GM12878 (cell line): ENCODE data around the gene ANKRD44. TPM values are rescaled to one million over a fixed set of nuclear protein-coding genes. Genes with fewer than 3 reads are reported as not detected.
A peak's percentile ranks its signal among the peaks of the same experiment; 100 is the strongest.

ENCODE experiments used
- ATAC-seq: fragments of 200-7000 bp; cut with Tn5 transposase; 3 replicates; pipeline ENCODE4 v1.9.1; 2020; ENCODE audit warnings: mild to moderate bottlenecking, moderate library complexity
- BruUV-seq: library from RNA; stranded (reverse); fragments of 400-500 nt; replicated peaks from 2 replicates; lab custom pipeline; 2021; lab: Mats Ljungman, UMichigan
- CTCF ChIA-PET: fragments of 300-600 bp; sonication (Branson Sonifier 250); formaldehyde crosslinking; extraction: SDS; loops from one replicate; lab custom pipeline; 2021; ENCODE audit warnings: inconsistent platforms; lab: Yijun Ruan, JAX
- POLR2A ChIA-PET: fragments of 350-600 bp; formaldehyde crosslinking; extraction: SDS; loops from one replicate; lab custom pipeline; 2021; ENCODE audit warnings: inconsistent platforms; lab: Charles Lee
- RAD21 ChIA-PET: fragments of 300-600 bp; sonication (Branson Sonifier 250); formaldehyde crosslinking; loops from one replicate; lab custom pipeline; 2023; ENCODE audit warnings: antibody characterized with exemption; ENCODE audit not compliant: unreplicated experiment; lab: Charles Lee
- SMC1A ChIA-PET: fragments of 300-600 bp; sonication (Branson Sonifier 250); formaldehyde crosslinking; loops from one replicate; lab custom pipeline; 2023; ENCODE audit not compliant: unreplicated experiment, uncharacterized antibody; lab: Charles Lee
- DNase-seq: peaks from one replicate; pipeline ENCODE4 v3.0.0-alpha.2; 2011; ENCODE audit warnings: low read depth, low spot score
- FAIRE-seq: peaks from 3 replicates; lab custom pipeline; 2011; peaks lifted over from hg19 to GRCh38; lab: Jason Lieb, UNC
- H2AFZ ChIP-seq: 2 replicates; pipeline ENCODE4 v1.6.0; 2011; ENCODE audit warnings: low read depth, low read length, control low read depth; ENCODE audit not compliant: control insufficient read depth
- H3K27ac ChIP-seq: 2 replicates; pipeline ENCODE4 v1.5.1; 2011; ENCODE audit warnings: control low read depth; ENCODE audit not compliant: control insufficient read depth, insufficient read depth
- H3K27me3 ChIP-seq, 2 experiments: replicated peaks in 1 of 2; 2 replicates each; pipeline versions ENCODE4 v1.6.0 to v1.6.1; 2011; ENCODE audit warnings: low read length in 1 of 2; ENCODE audit not compliant: control insufficient read depth in 2 of 2, insufficient read depth in 2 of 2
- H3K36me3 ChIP-seq, 2 experiments: 2 replicates each; pipeline ENCODE4 v1.5.1; 2011; ENCODE audit warnings: low read length in 1 of 2; ENCODE audit not compliant: control insufficient read depth in 2 of 2, insufficient read depth in 2 of 2
- H3K4me1 ChIP-seq: 2 replicates; pipeline ENCODE4 v1.6.1; 2011; ENCODE audit warnings: mild to moderate bottlenecking, low read length, moderate library complexity, mixed read lengths; ENCODE audit not compliant: control insufficient read depth, insufficient read depth
- H3K4me2 ChIP-seq: 2 replicates; pipeline ENCODE4 v1.6.0; 2011; ENCODE audit warnings: control low read depth; ENCODE audit not compliant: control insufficient read depth, insufficient read depth
- H3K4me3 ChIP-seq: fragments of 200-600 bp; sonication (generic); 2 replicates; pipeline ENCODE4 v1.5.1; 2016
- H3K79me2 ChIP-seq: 2 replicates; pipeline ENCODE4 v1.6.0; 2011; ENCODE audit warnings: low read length; ENCODE audit not compliant: control insufficient read depth, insufficient read depth
- H3K9ac ChIP-seq: 2 replicates; pipeline ENCODE4 v1.8.0; 2011; ENCODE audit warnings: low read length, control low read depth, mixed read lengths; ENCODE audit not compliant: control insufficient read depth, insufficient read depth
- H3K9me3 ChIP-seq: replicated peaks from 3 replicates; pipeline ENCODE4 v1.5.1; 2011; ENCODE audit warnings: mild to moderate bottlenecking, low read length; ENCODE audit not compliant: control insufficient read depth, insufficient read depth
- H4K20me1 ChIP-seq: 2 replicates; pipeline ENCODE4 v1.6.0; 2011; ENCODE audit not compliant: control insufficient read depth, insufficient read depth
- CTCF ChIP-seq, 3 experiments: IDR thresholded peaks in 2 of 3; conservative IDR thresholded peaks in 1 of 3; 2 replicates each; pipeline ENCODE4 v1.5.1; 2011; ENCODE audit warnings: low read depth in 3 of 3, low read length in 3 of 3, mild to moderate bottlenecking in 3 of 3, control low read depth in 2 of 3, moderate library complexity in 2 of 3, inconsistent platforms in 1 of 3, mixed read lengths in 1 of 3; ENCODE audit not compliant: control insufficient read depth in 2 of 3, insufficient read depth in 1 of 3; ENCODE audit errors: extremely low read depth in 1 of 3
- GABPA ChIP-seq: IDR thresholded peaks from 2 replicates; pipeline ENCODE4 v1.6.1; 2014; ENCODE audit warnings: antibody characterized with exemption, low read depth, mild to moderate bottlenecking, inconsistent platforms
- KLF5 ChIP-seq: fragments of 450-650 bp; IDR thresholded peaks from 2 replicates; pipeline ENCODE4 v1.6.1; 2014; ENCODE audit warnings: mild to moderate bottlenecking; ENCODE audit not compliant: partially characterized antibody
- PAX5 ChIP-seq: IDR thresholded peaks from 2 replicates; pipeline ENCODE4 v1.6.1; 2011; ENCODE audit warnings: low read depth, low read length, borderline replicate concordance
- RAD21 ChIP-seq: IDR thresholded peaks from 2 replicates; pipeline ENCODE4 v1.6.1; 2011; ENCODE audit warnings: mild to moderate bottlenecking, low read depth, low read length, moderate library complexity; ENCODE audit not compliant: insufficient read depth
- ZBTB40 ChIP-seq: fragments of 450-650 bp; IDR thresholded peaks from 2 replicates; pipeline ENCODE4 v1.6.1; 2016; ENCODE audit warnings: mild to moderate bottlenecking, moderate library complexity, borderline replicate concordance
- ZNF274 ChIP-seq: IDR thresholded peaks from one replicate; pipeline ENCODE4 v1.8.0; 2011; ENCODE audit not compliant: insufficient read length, insufficient read depth
- WGBS: methylation state at CpG from one replicate; pipeline ENCODE4 v1.1.6; 2016; ENCODE audit warnings: low lambda C conversion rate; ENCODE audit not compliant: insufficient replicate concordance, insufficient coverage; ENCODE audit errors: missing lambda C conversion rate; 5-methylcytosine and 5-hydroxymethylcytosine counted together
- in situ Hi-C: fragments of 300-500 bp; cut with MboI; formaldehyde crosslinking; loops from 9 replicates; pipeline ENCODE4 v1.14.3; 2018; ENCODE audit warnings: mixed read lengths
- intact Hi-C: fragments of 100-400 bp; cut with micrococcal nuclease; formaldehyde crosslinking; loops from one replicate; pipeline ENCODE4 v1.14.2; 2022; ENCODE audit not compliant: unreplicated experiment
- polyA plus RNA-seq, 11 experiments: library from polyadenylated mRNA; depleted of rRNA in 4 of 11; unstranded in 6 of 11; stranded (reverse) in 5 of 11; fragments of >200 nt; fragmentation: Nextera tagmentation in 4 of 11; fragmentation: Illumina TruSeq in 1 of 11; extraction: Ambion mirVana in 4 of 11; extraction: Trizol in 1 of 11; gene quantifications; 1 replicate in 1 of 11; 2 replicates in 10 of 11; pipeline versions ENCODE4 v1.2.1 to v1.2.3, GENCODE V29; 2011 to 2016; ENCODE audit warnings: inconsistent platforms in 2 of 11, missing spikeins in 2 of 11, low read depth in 1 of 11
- total RNA-seq, 4 experiments: library from RNA; depleted of rRNA in 3 of 4; stranded (reverse); fragments of >200 nt in 3 of 4; fragmentation: Illumina TruSeq in 1 of 4; extraction: Trizol in 1 of 4; gene quantifications; 2 replicates each; pipeline versions ENCODE4 v1.2.1 to v1.2.3, GENCODE V29; 2013 to 2021

ANKRD44 gene
- total and polyA plus RNA-seq, 10 of the 15 experiments (the other 5 are each of a cell fraction or from before 2014, with no cell fraction given), result 19.1 to 99.1 (median 59.6) TPM

- CTCF ChIA-PET, result interaction anchor here (0.6 to 2.2 kb wide), 13 partner anchors 11 to 304 kb away, joined by 3 to 10 read pairs (median 4); no protein-coding TSS in a partner anchor
- Histone ChIP-seq H2AFZ (no peak overlapping the region), H3K36me3 (peaks cover 5 to 17% of the 10 kb centered on the region in 2 experiments), H3K4me2 (no peak overlapping the region), H3K4me1 (peaks cover 3% of the 10 kb centered on the region; the same call in 1 of the 2 replicates), H3K9ac (no peak overlapping the region), H3K9me3 (no peaks in the 10 kb centered on the region; the same call in 2 of the 3 replicates), H3K27ac (no peak overlapping the region), H3K27me3 (no peaks in the 10 kb centered on the region), H4K20me1 (no peaks in the 10 kb centered on the region), H3K4me3 (no peak overlapping the region), H3K79me2 (no peaks in the 10 kb centered on the region)
- SMC1A ChIA-PET, result interaction anchor here (1.3 to 1.8 kb wide), 2 partner anchors 9 to 92 kb away, joined by 4 to 8 read pairs; no protein-coding TSS in a partner anchor
- BruUV-seq, result no TSS peak
- FAIRE-seq (peak; percentile 31), ATAC-seq (peak; percentile 44; the same call in 2 of the 3 replicates), DNase-seq (no peak)
- intact Hi-C loops (no loop called here), in situ Hi-C loops (no loop called here)
- POLR2A ChIA-PET, result no interaction called here
- WGBS, result 93% methylated on average over 7 of the region's 7 CpGs
- RAD21 ChIA-PET, result interaction anchor here (1.2 to 1.3 kb wide), 4 partner anchors 37 to 303 kb away, joined by 3 to 6 read pairs (median 4); no protein-coding TSS in a partner anchor
- TF ChIP-seq GABPA, result no peak
- peak; percentile 37 for TF ChIP-seq RAD21
- no peak for TF ChIP-seq ZBTB40
- no peak for TF ChIP-seq ZNF274
- TF ChIP-seq KLF5, result no peak
- no peak for TF ChIP-seq PAX5
- peak; percentile 23 to 46 (median 25); a peak in 4 of 6 replicates for TF ChIP-seq CTCF (IDR thresholded peaks at IDR 0.05 in 2 of 3, conservative IDR thresholded peaks at IDR 0.05 in 1 of 3; ENCODE audit: control insufficient read depth in 2 of 3, extremely low read depth in 1 of 3, insufficient read depth in 1 of 3, low read depth in 3 of 3, low read length in 3 of 3)
These were observed 234.7 kb downstream of the ANKRD44 start for GRCh38 chr2:197075754-197076337.
